Keratinocyte (primary cell): ENCODE data around the gene RASL10A. TPM values are rescaled to one million over a fixed set of nuclear protein-coding genes. Genes with fewer than 3 reads are reported as not detected.

Experiments used
- DNase-seq: peaks from one replicate; pipeline ENCODE4 v3.0.0-alpha.2; 2011; ENCODE audit warnings: low read depth, missing footprints, low spot score
- FAIRE-seq: peaks from 2 replicates; lab custom pipeline; 2011; peaks lifted over from hg19 to GRCh38; lab: Jason Lieb, UNC
- H2AFZ ChIP-seq: 2 replicates; pipeline ENCODE4 v1.6.0; 2012; ENCODE audit warnings: low read length, control low read depth, inconsistent platforms; ENCODE audit not compliant: control insufficient read depth
- H3K27ac ChIP-seq: 2 replicates; pipeline ENCODE4 v1.5.1; 2011; ENCODE audit warnings: low read length; ENCODE audit not compliant: control insufficient read depth, insufficient read depth
- H3K27me3 ChIP-seq: 3 replicates; pipeline ENCODE4 v1.6.0; 2011; ENCODE audit warnings: low read length; ENCODE audit not compliant: control insufficient read depth, insufficient read depth; ENCODE audit errors: extremely low read depth
- H3K36me3 ChIP-seq, 2 experiments: 2 replicates in 1 of 2; 3 replicates in 1 of 2; pipeline ENCODE4 v1.5.1; 2011; ENCODE audit warnings: low read length in 2 of 2, mild to moderate bottlenecking in 1 of 2; ENCODE audit not compliant: control insufficient read depth in 2 of 2, insufficient read depth in 2 of 2; ENCODE audit errors: extremely low read depth in 1 of 2
- H3K4me1 ChIP-seq: 3 replicates; pipeline ENCODE4 v1.5.1; 2011; ENCODE audit warnings: low read length; ENCODE audit not compliant: control insufficient read depth, insufficient read depth; ENCODE audit errors: extremely low read depth
- H3K4me2 ChIP-seq: 3 replicates; pipeline ENCODE4 v1.6.0; 2011; ENCODE audit warnings: low read depth, low read length; ENCODE audit not compliant: control insufficient read depth, insufficient read depth; ENCODE audit errors: extremely low read depth
- H3K4me3 ChIP-seq, 3 experiments: fragments of 200-600 bp in 1 of 3; sonication (generic) in 1 of 3; 2 replicates in 2 of 3; 3 replicates in 1 of 3; pipeline ENCODE4 v1.5.1; 2011 to 2016; ENCODE audit warnings: low read length in 3 of 3, mild to moderate bottlenecking in 3 of 3, control low read depth in 2 of 3, inconsistent platforms in 1 of 3, low read depth in 1 of 3, mixed read lengths in 1 of 3, mixed run types in 1 of 3, moderate library complexity in 1 of 3; ENCODE audit not compliant: control insufficient read depth in 2 of 3, insufficient read depth in 2 of 3; ENCODE audit errors: extremely low read depth in 1 of 3
- H3K79me2 ChIP-seq: 2 replicates; pipeline ENCODE4 v1.6.0; 2012; ENCODE audit warnings: low read length; ENCODE audit not compliant: control insufficient read depth, insufficient read depth
- H3K9ac ChIP-seq: 3 replicates; pipeline ENCODE4 v1.6.0; 2011; ENCODE audit warnings: low read length; ENCODE audit not compliant: control insufficient read depth, insufficient read depth; ENCODE audit errors: extremely low read depth
- H3K9me1 ChIP-seq: 3 replicates; pipeline ENCODE4 v1.6.0; 2011; ENCODE audit warnings: low read length; ENCODE audit not compliant: control insufficient read depth, insufficient read depth; ENCODE audit errors: extremely low read depth
- H3K9me3 ChIP-seq: 2 replicates; pipeline ENCODE4 v1.5.1; 2012; ENCODE audit warnings: low read depth, low read length; ENCODE audit not compliant: control insufficient read depth
- H4K20me1 ChIP-seq: 3 replicates; pipeline ENCODE4 v1.6.0; 2011; ENCODE audit warnings: low read length; ENCODE audit not compliant: control insufficient read depth, insufficient read depth; ENCODE audit errors: extremely low read depth
- CTCF ChIP-seq, 3 experiments: IDR thresholded peaks in 1 of 3; conservative IDR thresholded peaks in 1 of 3; optimal IDR thresholded peaks in 1 of 3; 2 replicates in 2 of 3; 3 replicates in 1 of 3; pipeline versions ENCODE3 to v1.5.1; 2011; ENCODE audit warnings: low read length in 3 of 3, mild to moderate bottlenecking in 3 of 3, moderate library complexity in 2 of 3, control low read depth in 1 of 3, inconsistent platforms in 1 of 3; ENCODE audit not compliant: insufficient read depth in 2 of 3; ENCODE audit errors: extremely low read depth in 1 of 3
- EZH2 ChIP-seq: IDR thresholded peaks from one replicate; pipeline ENCODE4 v1.6.1; 2012; ENCODE audit warnings: inconsistent platforms, mild to moderate bottlenecking, low read length, moderate library complexity
- dilution Hi-C: fragments of 300-500 bp; cut with MboI; formaldehyde crosslinking; loops from one replicate; pipeline ENCODE4 v1.7.0; 2020; ENCODE audit warnings: low sequenced_read_pairs; ENCODE audit not compliant: extremely low pct_ligation_motif_present
- polyA plus RNA-seq, 5 experiments: library from polyadenylated mRNA; depleted of rRNA in 3 of 5; stranded (reverse) in 3 of 5; stranded (forward) in 1 of 5; unstranded in 1 of 5; fragments of >200 nt; gene quantifications; 1 replicate in 1 of 5; 2 replicates in 3 of 5; 3 replicates in 1 of 5; pipeline versions ENCODE4 v1.2.1 to v1.2.3, GENCODE V29; 2011 to 2012; ENCODE audit warnings: missing spikeins in 2 of 5, low read depth in 1 of 5, low replicate concordance in 1 of 5

Gene RASL10A
- polyA plus RNA-seq, 1 donor (not counting 4 experiments of a cell fraction or from before 2014, with no cell fraction given), result not detected

GRCh38 chr22:29348041-29348440, 32.5 kb upstream of the RASL10A start:
- Histone ChIP-seq H3K36me3 (peaks cover 35 to 52% of the 10 kb centered on the region in 2 experiments), H3K4me3 (no peak overlapping the region), H2AFZ (no peak overlapping the region), H3K79me2 (no peaks in the 10 kb centered on the region), H3K27ac (no peak overlapping the region), H4K20me1 (peaks cover 4% of the 10 kb centered on the region), H3K4me2 (no peak overlapping the region), H3K27me3 (no peaks in the 10 kb centered on the region), H3K9ac (no peak overlapping the region), H3K9me3 (no peaks in the 10 kb centered on the region), H3K9me1 (peaks cover 3% of the 10 kb centered on the region), H3K4me1 (peaks cover 18% of the 10 kb centered on the region)
- DNase-seq, result no peak
- TF ChIP-seq EZH2 (no peak), CTCF (optimal IDR thresholded peaks at IDR 0.05 in 1 of 3, IDR thresholded peaks at IDR 0.05 in 1 of 3, conservative IDR thresholded peaks at IDR 0.05 in 1 of 3; ENCODE audit: extremely low read depth in 1 of 3, insufficient read depth in 2 of 3, low read length in 3 of 3) (no peak)
- no peak for FAIRE-seq
- dilution Hi-C loops, result no loop called here

DNA sequence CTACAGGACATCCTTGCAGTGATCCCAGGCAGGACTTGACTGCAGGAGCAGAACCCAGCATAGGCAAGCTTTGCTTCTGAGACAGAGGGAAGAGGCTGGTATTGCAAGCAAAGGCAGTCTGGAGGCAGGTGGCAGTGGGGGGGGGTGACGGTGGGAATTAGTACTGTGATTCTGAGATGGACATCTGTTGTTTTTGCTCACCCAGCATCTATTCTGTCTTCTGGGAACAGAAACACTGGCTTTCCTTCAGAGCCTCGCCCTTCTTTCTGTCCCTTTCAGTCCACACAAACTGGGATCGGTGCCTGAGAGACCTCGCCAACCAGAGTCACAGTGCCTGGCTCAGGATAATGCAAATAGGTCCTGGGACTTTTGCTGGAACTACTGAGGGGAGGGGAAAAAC, 31.2 kb upstream of the RASL10A start:
- H3K9me3 ChIP-seq, result no peaks in the 10 kb centered on the region
- dilution Hi-C loops, result no loop called here
- no peak overlapping the region for H3K4me2 ChIP-seq
- no peak overlapping the region for H3K9ac ChIP-seq
- FAIRE-seq (no peak), DNase-seq (no peak)
- peaks cover 24% of the 10 kb centered on the region for H3K4me1 ChIP-seq
- no peak overlapping the region for H3K4me3 ChIP-seq
- no peaks in the 10 kb centered on the region for H3K27me3 ChIP-seq
- peaks cover 28 to 55% of the 10 kb centered on the region in 2 experiments for H3K36me3 ChIP-seq
- no peak for TF ChIP-seq EZH2
- TF ChIP-seq CTCF (optimal IDR thresholded peaks at IDR 0.05 in 1 of 3, IDR thresholded peaks at IDR 0.05 in 1 of 3, conservative IDR thresholded peaks at IDR 0.05 in 1 of 3; ENCODE audit: extremely low read depth in 1 of 3, insufficient read depth in 2 of 3, low read length in 3 of 3), result no peak
- H3K27ac ChIP-seq, result no peak overlapping the region
- no peak overlapping the region for H2AFZ ChIP-seq
- H3K79me2 ChIP-seq, result no peaks in the 10 kb centered on the region
- peaks cover 3% of the 10 kb centered on the region for H3K9me1 ChIP-seq
- H4K20me1 ChIP-seq, result peaks cover 4% of the 10 kb centered on the region
